SK-N-SH (cell line): Measurements from ENCODE around the gene TRAPPC12. TPM values are rescaled to one million over a fixed set of nuclear protein-coding genes. Genes with fewer than 3 reads are reported as not detected.

Source experiments
- CTCF ChIA-PET: fragments of 300-600, 350-600 bp; formaldehyde crosslinking; extraction: SDS; loops from one replicate; lab custom pipeline; 2021; lab: Yijun Ruan, JAX
- POLR2A ChIA-PET: fragments of 350-600 bp; sonication (Branson Sonifier 250); formaldehyde crosslinking; extraction: SDS; loops from one replicate; lab custom pipeline; 2020; ENCODE audit warnings: antibody characterized with exemption, inconsistent platforms; lab: Yijun Ruan, JAX
- DNase-seq: peaks from one replicate; pipeline ENCODE4 v3.0.0; 2012
- H2AFZ ChIP-seq: fragments of 200-600 bp; sonication (generic); 2 replicates; pipeline ENCODE4 v1.8.1; 2016; ENCODE audit warnings: antibody characterized with exemption, mild to moderate bottlenecking, low read depth
- H3F3A ChIP-seq: fragments of 200-600 bp; sonication (generic); replicated peaks from 2 replicates; pipeline ENCODE3; 2016; ENCODE audit warnings: antibody characterized with exemption, mild to moderate bottlenecking; ENCODE audit not compliant: insufficient read depth
- H3K27ac ChIP-seq, 2 experiments: fragments of 200-500 bp in 1 of 2; fragments of 200-600 bp in 1 of 2; sonication (Bioruptor generic) in 1 of 2; sonication (generic), shearing (Covaris generic) in 1 of 2; 2 replicates each; pipeline versions ENCODE4 v1.5.1 to v1.6.1; 2014 to 2016; ENCODE audit warnings: low read depth in 2 of 2, inconsistent platforms in 1 of 2, low read length in 1 of 2, mild to moderate bottlenecking in 1 of 2, mixed read lengths in 1 of 2
- H3K27me3 ChIP-seq: fragments of 200-600 bp; sonication (generic), shearing (Covaris generic); 2 replicates; pipeline ENCODE4 v1.6.1; 2016; ENCODE audit warnings: mixed run types; ENCODE audit not compliant: insufficient read depth
- H3K36me3 ChIP-seq, 2 experiments: fragments of 200-500 bp in 1 of 2; fragments of 200-600 bp in 1 of 2; sonication (Bioruptor generic) in 1 of 2; sonication (generic) in 1 of 2; replicated peaks in 1 of 2; 2 replicates each; pipeline versions ENCODE3 to v1.5.1; 2014 to 2016; ENCODE audit warnings: low read length in 1 of 2, mild to moderate bottlenecking in 1 of 2; ENCODE audit not compliant: insufficient read depth in 2 of 2, control insufficient read depth in 1 of 2
- H3K4me1 ChIP-seq, 2 experiments: fragments of 200-500 bp in 1 of 2; fragments of 200-600 bp in 1 of 2; sonication (Bioruptor generic) in 1 of 2; sonication (generic), shearing (Covaris generic) in 1 of 2; 2 replicates each; pipeline versions ENCODE4 v1.5.1 to v1.6.1; 2014 to 2016; ENCODE audit warnings: low read depth in 1 of 2, low read length in 1 of 2, mixed run types in 1 of 2; ENCODE audit not compliant: insufficient read depth in 2 of 2, control insufficient read depth in 1 of 2
- H3K4me2 ChIP-seq: fragments of 200-600 bp; sonication (generic), shearing (Covaris generic); 2 replicates; pipeline ENCODE4 v1.6.1; 2017; ENCODE audit warnings: mixed run types
- H3K4me3 ChIP-seq, 2 experiments: fragments of 200-500 bp in 1 of 2; fragments of 200-600 bp in 1 of 2; sonication (Bioruptor generic) in 1 of 2; sonication (generic), shearing (Covaris generic) in 1 of 2; 2 replicates each; pipeline versions ENCODE4 v1.5.1 to v1.8.1; 2014 to 2016; ENCODE audit warnings: low read depth in 2 of 2, inconsistent platforms in 1 of 2, low read length in 1 of 2, mild to moderate bottlenecking in 1 of 2, mixed read lengths in 1 of 2, moderate library complexity in 1 of 2
- H3K79me2 ChIP-seq: fragments of 200-600 bp; sonication (generic); 2 replicates; pipeline ENCODE4 v1.8.1; 2017; ENCODE audit warnings: mild to moderate bottlenecking; ENCODE audit not compliant: insufficient read depth
- H3K9ac ChIP-seq: fragments of 200-600 bp; sonication (generic); 2 replicates; pipeline ENCODE4 v1.6.1; 2017; ENCODE audit warnings: mixed run types
- H3K9me2 ChIP-seq: fragments of 200-600 bp; sonication (generic); 2 replicates; pipeline ENCODE4 v1.6.1; 2017; ENCODE audit warnings: mixed run types
- H3K9me3 ChIP-seq: fragments of 200-600 bp; sonication (generic); 2 replicates; pipeline ENCODE4 v1.6.1; 2017; ENCODE audit warnings: mixed run types, mild to moderate bottlenecking, moderate library complexity
- H4K20me1 ChIP-seq: fragments of 200-600 bp; sonication (generic); 2 replicates; pipeline ENCODE4 v1.6.1; 2017; ENCODE audit warnings: mild to moderate bottlenecking, mixed run types; ENCODE audit not compliant: insufficient read depth
- CHD2 ChIP-seq: fragments of 150-350 bp; IDR thresholded peaks from 2 replicates; pipeline ENCODE4 v1.6.1; 2018; ENCODE audit warnings: low read length; ENCODE audit not compliant: partially characterized antibody
- CTCF ChIP-seq: fragments of 200-600 bp; sonication (generic); IDR thresholded peaks from 2 replicates; pipeline ENCODE4 v1.6.1; 2017; ENCODE audit warnings: antibody characterized with exemption, mild to moderate bottlenecking, moderate library complexity
- FOSL2 ChIP-seq: IDR thresholded peaks from 2 replicates; pipeline ENCODE4 v1.4.0; 2012; ENCODE audit warnings: low read depth, mild to moderate bottlenecking, moderate library complexity, borderline replicate concordance
- GABPA ChIP-seq: IDR thresholded peaks from 2 replicates; pipeline ENCODE4 v1.4.0; 2012; ENCODE audit warnings: low read depth, mild to moderate bottlenecking
- JUND ChIP-seq: IDR thresholded peaks from 2 replicates; pipeline ENCODE4 v1.4.0; 2012
- NFIC ChIP-seq: IDR thresholded peaks from 2 replicates; pipeline ENCODE4 v1.4.0; 2012; ENCODE audit warnings: borderline replicate concordance
- NRF1 ChIP-seq: IDR thresholded peaks from 2 replicates; pipeline ENCODE4 v1.6.1; 2012; ENCODE audit warnings: low read depth, mild to moderate bottlenecking, low read length
- POLR2AphosphoS5 ChIP-seq: IDR thresholded peaks from 2 replicates; pipeline ENCODE4 v1.6.1; 2012; ENCODE audit warnings: low read depth, low read length
- RAD21 ChIP-seq: IDR thresholded peaks from 2 replicates; pipeline ENCODE4 v1.6.1; 2012; ENCODE audit warnings: mild to moderate bottlenecking, low read length
- SIN3A ChIP-seq: IDR thresholded peaks from 2 replicates; pipeline ENCODE4 v1.6.1; 2012; ENCODE audit warnings: low read depth, mild to moderate bottlenecking, low read length, moderate library complexity, borderline replicate concordance
- SMC3 ChIP-seq: IDR thresholded peaks from 2 replicates; pipeline ENCODE4 v1.6.1; 2012; ENCODE audit warnings: low read depth, low read length, improper control_type of control experiment
- USF1 ChIP-seq: IDR thresholded peaks from 2 replicates; pipeline ENCODE4 v1.4.0; 2012; ENCODE audit warnings: low read depth, borderline replicate concordance
- USF2 ChIP-seq: fragments of 150-350 bp; IDR thresholded peaks from 2 replicates; pipeline ENCODE4 v1.6.1; 2017; ENCODE audit warnings: antibody characterized with exemption, low read length, low read depth, borderline replicate concordance
- YY1 ChIP-seq: IDR thresholded peaks from 2 replicates; pipeline ENCODE4 v1.4.0; 2012; ENCODE audit warnings: low read depth, mild to moderate bottlenecking
- WGBS: methylation state at CpG from one replicate; pipeline ENCODE4 v1.1.6; 2017; ENCODE audit warnings: low lambda C conversion rate; 5-methylcytosine and 5-hydroxymethylcytosine counted together
- polyA plus RNA-seq, 3 experiments: library from polyadenylated mRNA; depleted of rRNA; stranded (reverse); fragments of >200 nt; gene quantifications; 2 replicates each; pipeline ENCODE4 v1.2.3, GENCODE V29; 2012
- TF ChIP-seq, protein P1 (sequence below): IDR thresholded peaks from 2 replicates; pipeline ENCODE4 v1.6.1; 2012; ENCODE audit warnings: mild to moderate bottlenecking, low read depth, low read length, moderate library complexity

The TRAPPC12 gene
- polyA plus RNA-seq, 1 of the 3 experiments (the other 2 are of a cell fraction), result 83.3 TPM

DNA sequence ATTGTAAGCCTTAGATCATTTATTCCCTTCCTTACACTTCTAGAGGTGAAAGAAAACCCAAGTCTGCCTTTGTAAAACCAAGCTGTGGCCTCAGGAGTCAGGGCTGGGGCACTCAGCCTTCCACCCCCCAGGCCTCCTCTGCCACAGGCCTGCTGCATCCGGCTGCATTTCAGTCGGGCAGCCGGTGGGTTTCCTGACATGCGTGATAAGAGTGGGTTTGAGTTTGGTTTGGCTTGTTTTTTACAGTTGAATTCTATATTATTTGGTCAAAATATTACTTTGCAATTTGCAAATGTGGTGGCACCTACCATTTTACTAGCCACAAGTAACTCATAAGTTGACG, 97.5 kb downstream of the TRAPPC12 start:
- 0 out of 4 replicates have a peak, but pooled peaks cover 0 to 2% of the 10 kb centered on the region in 2 experiments for H3K4me1 ChIP-seq
- no peak overlapping the region; a peak in 1 of 4 replicates for H3K27ac ChIP-seq
- ChIA-PET CTCF (interaction anchor here (15.2 kb wide), 1 partner anchor 14 kb away, joined by 127 read pairs; no protein-coding TSS in a partner anchor), POLR2A (no interaction called here)
- H3K9me3 ChIP-seq, result no peaks in the 10 kb centered on the region
- H3K36me3 ChIP-seq, result peaks cover 0 to 56% of the 10 kb centered on the region in 2 experiments
- H4K20me1 ChIP-seq, result no peaks in the 10 kb centered on the region
- H3K27me3 ChIP-seq, result no peaks in the 10 kb centered on the region
- WGBS, result 89% methylated on average over 5 of the region's 5 CpGs
- H3K9ac ChIP-seq, result no peak overlapping the region
- H3K79me2 ChIP-seq, result no peaks in the 10 kb centered on the region
- no peaks in the 10 kb centered on the region for H3K9me2 ChIP-seq
- H3K4me2 ChIP-seq, result no peak overlapping the region
- DNase-seq, result no peak
- no peak overlapping the region for H2AFZ ChIP-seq
- H3F3A ChIP-seq, result no peaks in the 10 kb centered on the region
- TF ChIP-seq SMC3, result no peak
- no peak for TF ChIP-seq NRF1
- TF ChIP-seq POLR2AphosphoS5, result no peak
- no peak for TF ChIP-seq FOSL2
- no peak for TF ChIP-seq SIN3A
- TF ChIP-seq, protein P1, sequence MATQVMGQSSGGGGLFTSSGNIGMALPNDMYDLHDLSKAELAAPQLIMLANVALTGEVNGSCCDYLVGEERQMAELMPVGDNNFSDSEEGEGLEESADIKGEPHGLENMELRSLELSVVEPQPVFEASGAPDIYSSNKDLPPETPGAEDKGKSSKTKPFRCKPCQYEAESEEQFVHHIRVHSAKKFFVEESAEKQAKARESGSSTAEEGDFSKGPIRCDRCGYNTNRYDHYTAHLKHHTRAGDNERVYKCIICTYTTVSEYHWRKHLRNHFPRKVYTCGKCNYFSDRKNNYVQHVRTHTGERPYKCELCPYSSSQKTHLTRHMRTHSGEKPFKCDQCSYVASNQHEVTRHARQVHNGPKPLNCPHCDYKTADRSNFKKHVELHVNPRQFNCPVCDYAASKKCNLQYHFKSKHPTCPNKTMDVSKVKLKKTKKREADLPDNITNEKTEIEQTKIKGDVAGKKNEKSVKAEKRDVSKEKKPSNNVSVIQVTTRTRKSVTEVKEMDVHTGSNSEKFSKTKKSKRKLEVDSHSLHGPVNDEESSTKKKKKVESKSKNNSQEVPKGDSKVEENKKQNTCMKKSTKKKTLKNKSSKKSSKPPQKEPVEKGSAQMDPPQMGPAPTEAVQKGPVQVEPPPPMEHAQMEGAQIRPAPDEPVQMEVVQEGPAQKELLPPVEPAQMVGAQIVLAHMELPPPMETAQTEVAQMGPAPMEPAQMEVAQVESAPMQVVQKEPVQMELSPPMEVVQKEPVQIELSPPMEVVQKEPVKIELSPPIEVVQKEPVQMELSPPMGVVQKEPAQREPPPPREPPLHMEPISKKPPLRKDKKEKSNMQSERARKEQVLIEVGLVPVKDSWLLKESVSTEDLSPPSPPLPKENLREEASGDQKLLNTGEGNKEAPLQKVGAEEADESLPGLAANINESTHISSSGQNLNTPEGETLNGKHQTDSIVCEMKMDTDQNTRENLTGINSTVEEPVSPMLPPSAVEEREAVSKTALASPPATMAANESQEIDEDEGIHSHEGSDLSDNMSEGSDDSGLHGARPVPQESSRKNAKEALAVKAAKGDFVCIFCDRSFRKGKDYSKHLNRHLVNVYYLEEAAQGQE, result no peak
- TF ChIP-seq JUND, result no peak
- no peak for TF ChIP-seq USF1
- TF ChIP-seq YY1, result no peak
- TF ChIP-seq CTCF, result no peak
- no peak for TF ChIP-seq RAD21
- no peak overlapping the region for H3K4me3 ChIP-seq

GRCh38 chr2:3478846-3479385, 99.4 kb downstream of the TRAPPC12 start:
- no peaks in the 10 kb centered on the region for H3F3A ChIP-seq
- H3K36me3 ChIP-seq, result peaks cover 0 to 41% of the 10 kb centered on the region in 2 experiments
- 94% methylated on average over 18 of the region's 19 CpGs for WGBS
- H3K9ac ChIP-seq, result no peak overlapping the region
- TF ChIP-seq CHD2, result no peak
- TF ChIP-seq NFIC, result no peak
- TF ChIP-seq FOSL2, result no peak
- TF ChIP-seq, protein P1, result no peak
- TF ChIP-seq GABPA, result no peak
- no peak for TF ChIP-seq SMC3
- no peak for TF ChIP-seq USF2
- no peaks in the 10 kb centered on the region for H3K9me2 ChIP-seq
- H3K27me3 ChIP-seq, result no peaks in the 10 kb centered on the region
- DNase-seq, result no peak
- no peak overlapping the region for H2AFZ ChIP-seq
- no peak overlapping the region for H3K4me3 ChIP-seq
- no peak overlapping the region for H3K27ac ChIP-seq
- ChIA-PET POLR2A (no interaction called here), CTCF (interaction anchor here (1.7 to 15.2 kb wide), 4 partner anchors 16 to 1624 kb away, joined by 3 to 127 read pairs (median 9); no protein-coding TSS in a partner anchor)
- H3K4me2 ChIP-seq, result no peak overlapping the region
- no peaks in the 10 kb centered on the region for H3K79me2 ChIP-seq
- no peaks in the 10 kb centered on the region for H4K20me1 ChIP-seq
- H3K4me1 ChIP-seq, result peaks cover 0 to 2% of the 10 kb centered on the region in 2 experiments; a peak in 1 of 4 replicates
- H3K9me3 ChIP-seq, result no peaks in the 10 kb centered on the region
